Endothelial cell of umbilical vein (primary cell): Measurements from ENCODE around the gene CETP.

Experiments
- EZH2 ChIP-seq: IDR thresholded peaks from 2 replicates; pipeline ENCODE4 v1.6.1; 2012; ENCODE audit warnings: borderline replicate concordance, low read depth, mild to moderate bottlenecking, moderate library complexity, low read length, inconsistent platforms; ENCODE audit not compliant: severe bottlenecking
- FOS ChIP-seq: IDR thresholded peaks from 2 replicates; pipeline ENCODE4 v1.6.1; 2011; ENCODE audit warnings: mild to moderate bottlenecking, low read length, moderate library complexity, borderline replicate concordance; ENCODE audit not compliant: insufficient read depth
- JUN ChIP-seq: IDR thresholded peaks from 2 replicates; pipeline ENCODE4 v1.6.1; 2011; ENCODE audit warnings: borderline replicate concordance, low read depth; ENCODE audit not compliant: insufficient read length, insufficient read depth
- MYC ChIP-seq: IDR thresholded peaks from one replicate; pipeline ENCODE4 v1.6.1; 2011; ENCODE audit warnings: mild to moderate bottlenecking, low read depth, low read length
- POLR2A ChIP-seq: IDR thresholded peaks from 2 replicates; pipeline ENCODE4 v1.6.1; 2012; ENCODE audit warnings: low read depth, mild to moderate bottlenecking, control low read depth, low read length
- POLR2AphosphoS5 ChIP-seq: IDR thresholded peaks from 2 replicates; pipeline ENCODE4 v1.6.1; 2012; ENCODE audit warnings: low read depth, mild to moderate bottlenecking, control low read depth, low read length, moderate library complexity; ENCODE audit not compliant: insufficient read depth
- TF ChIP-seq, protein P1 (sequence below), 2 donors: IDR thresholded peaks; 1 replicate in 1 of 2; 2 replicates in 1 of 2; pipeline ENCODE4 v1.5.1; 2011; ENCODE audit warnings: low read length in 2 of 2, mild to moderate bottlenecking in 2 of 2, moderate library complexity in 2 of 2, control low read depth in 1 of 2, inconsistent platforms in 1 of 2, low read depth in 1 of 2; ENCODE audit not compliant: insufficient read depth in 1 of 2; ENCODE audit errors: extremely low read depth in 1 of 2
- TF ChIP-seq, protein P2 (sequence below): IDR thresholded peaks from 2 replicates; pipeline ENCODE4 v1.6.1; 2011; ENCODE audit not compliant: insufficient read depth, insufficient read length

GRCh38 chr16:57027067-57027466 lies 65.3 kb downstream of the CETP start:
- TF ChIP-seq, protein P1, sequence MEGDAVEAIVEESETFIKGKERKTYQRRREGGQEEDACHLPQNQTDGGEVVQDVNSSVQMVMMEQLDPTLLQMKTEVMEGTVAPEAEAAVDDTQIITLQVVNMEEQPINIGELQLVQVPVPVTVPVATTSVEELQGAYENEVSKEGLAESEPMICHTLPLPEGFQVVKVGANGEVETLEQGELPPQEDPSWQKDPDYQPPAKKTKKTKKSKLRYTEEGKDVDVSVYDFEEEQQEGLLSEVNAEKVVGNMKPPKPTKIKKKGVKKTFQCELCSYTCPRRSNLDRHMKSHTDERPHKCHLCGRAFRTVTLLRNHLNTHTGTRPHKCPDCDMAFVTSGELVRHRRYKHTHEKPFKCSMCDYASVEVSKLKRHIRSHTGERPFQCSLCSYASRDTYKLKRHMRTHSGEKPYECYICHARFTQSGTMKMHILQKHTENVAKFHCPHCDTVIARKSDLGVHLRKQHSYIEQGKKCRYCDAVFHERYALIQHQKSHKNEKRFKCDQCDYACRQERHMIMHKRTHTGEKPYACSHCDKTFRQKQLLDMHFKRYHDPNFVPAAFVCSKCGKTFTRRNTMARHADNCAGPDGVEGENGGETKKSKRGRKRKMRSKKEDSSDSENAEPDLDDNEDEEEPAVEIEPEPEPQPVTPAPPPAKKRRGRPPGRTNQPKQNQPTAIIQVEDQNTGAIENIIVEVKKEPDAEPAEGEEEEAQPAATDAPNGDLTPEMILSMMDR (IDR thresholded peaks at IDR 0.05; ENCODE audit: extremely low read depth in 1 of 2, insufficient read depth in 1 of 2, low read depth in 1 of 2, low read length in 2 of 2), result no peak
- TF ChIP-seq POLR2A (no peak), MYC (no peak), EZH2 (no peak), JUN (no peak), POLR2AphosphoS5 (no peak), FOS (no peak)
- TF ChIP-seq, protein P2, sequence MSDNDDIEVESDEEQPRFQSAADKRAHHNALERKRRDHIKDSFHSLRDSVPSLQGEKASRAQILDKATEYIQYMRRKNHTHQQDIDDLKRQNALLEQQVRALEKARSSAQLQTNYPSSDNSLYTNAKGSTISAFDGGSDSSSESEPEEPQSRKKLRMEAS, result no peak
